Subcutaneous abdominal adipose tissue (tissue), 5 donors: ENCODE measurements around the gene FGFRL1.

ENCODE experiments used
- H3K27ac ChIP-seq: one replicate; pipeline ENCODE4 v1.7.0; 2013; ENCODE audit warnings: low read depth, mild to moderate bottlenecking, inconsistent platforms, low read length, moderate library complexity
- H3K27me3 ChIP-seq, 5 donors: one replicate each; pipeline ENCODE4 v1.7.0; 2013; ENCODE audit warnings: low read length in 5 of 5, inconsistent platforms in 1 of 5; ENCODE audit not compliant: control insufficient read depth in 5 of 5, insufficient read depth in 4 of 5
- H3K36me3 ChIP-seq, 5 donors: one replicate each; pipeline ENCODE4 v1.7.0; 2013; ENCODE audit warnings: low read length in 5 of 5; ENCODE audit not compliant: control insufficient read depth in 5 of 5, insufficient read depth in 5 of 5
- H3K4me1 ChIP-seq, 5 donors: one replicate each; pipeline ENCODE4 v1.7.0; 2013; ENCODE audit warnings: low read length in 5 of 5, mild to moderate bottlenecking in 3 of 5, moderate library complexity in 1 of 5; ENCODE audit not compliant: control insufficient read depth in 5 of 5, insufficient read depth in 5 of 5
- H3K4me3 ChIP-seq, 5 donors: one replicate each; pipeline ENCODE4 v1.7.0; 2013; ENCODE audit warnings: low read length in 5 of 5, low read depth in 1 of 5
- H3K9ac ChIP-seq, 5 donors: one replicate each; pipeline ENCODE4 v1.7.0; 2013; ENCODE audit warnings: low read length in 5 of 5, mild to moderate bottlenecking in 4 of 5, moderate library complexity in 3 of 5
- H3K9me3 ChIP-seq, 5 donors: one replicate each; pipeline ENCODE4 v1.7.0; 2013; ENCODE audit warnings: low read length in 5 of 5; ENCODE audit not compliant: control insufficient read depth in 5 of 5
- donor health status: healthy.
- donor health status: healthy.
- donor health status: healthy.
- donor health status: healthy.
- donor health status: healthy.

Gene FGFRL1

DNA sequence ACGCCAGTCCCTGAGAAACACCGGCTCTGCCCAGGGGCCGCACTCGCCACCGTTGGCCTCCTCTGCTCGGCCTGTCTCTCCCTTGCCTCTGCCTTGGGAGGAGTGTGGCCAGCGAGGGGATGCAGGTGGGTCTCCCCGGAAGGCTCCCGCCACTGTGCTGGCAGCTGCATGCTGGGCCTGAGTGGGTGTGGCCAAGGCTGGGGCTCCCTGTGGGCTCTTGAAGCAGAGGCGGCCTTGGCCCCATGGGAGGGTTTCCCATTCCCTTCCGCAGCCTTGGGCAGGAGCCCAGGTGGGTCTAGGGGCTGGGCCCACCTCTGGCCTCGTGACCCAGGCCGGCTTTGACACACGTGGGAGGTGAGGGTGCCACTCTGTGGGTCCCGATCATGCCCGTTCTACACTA lies 19.1 kb downstream of the FGFRL1 start:
- H3K27me3 ChIP-seq = peaks cover 0 to 37% (median 6%) of the 10 kb centered on the region in 5 donors
- H3K9ac ChIP-seq = no peak overlapping the region
- H3K4me3 ChIP-seq = no peak overlapping the region
- peaks cover 0 to 7% (median 6%) of the 10 kb centered on the region in 5 donors for H3K36me3 ChIP-seq
- peaks cover 0 to 63% (median 22%) of the 10 kb centered on the region in 5 donors for H3K4me1 ChIP-seq
- H3K27ac ChIP-seq = no peak overlapping the region
- no peaks in the 10 kb centered on the region for H3K9me3 ChIP-seq

DNA sequence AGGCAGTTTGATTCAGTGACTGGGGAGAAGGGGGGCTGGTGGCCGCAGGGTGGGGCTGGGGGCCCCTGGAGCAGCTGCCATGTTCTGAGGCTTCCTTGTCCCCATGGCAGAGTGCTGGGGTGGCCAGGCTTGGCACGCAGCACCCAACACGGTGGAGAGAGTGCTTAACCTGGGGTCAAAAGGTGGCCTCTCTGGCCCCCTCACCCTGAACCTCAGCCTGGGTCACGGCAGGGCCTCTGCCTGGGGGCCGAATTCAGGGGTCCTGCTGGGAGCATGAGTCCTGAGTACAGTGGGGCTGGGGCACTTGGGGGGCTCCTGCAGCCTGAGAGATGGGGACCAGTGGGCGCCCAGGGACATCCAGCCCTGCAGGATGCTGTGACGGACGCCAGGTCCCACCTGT lies 19.9 kb downstream of the FGFRL1 start:
- no peak overlapping the region for H3K27ac ChIP-seq
- no peaks in the 10 kb centered on the region for H3K36me3 ChIP-seq
- H3K4me3 ChIP-seq = no peak overlapping the region
- H3K9me3 ChIP-seq = no peaks in the 10 kb centered on the region
- H3K4me1 ChIP-seq = peaks cover 0 to 66% (median 25%) of the 10 kb centered on the region in 5 donors
- H3K27me3 ChIP-seq = peaks cover 0 to 37% (median 6%) of the 10 kb centered on the region in 5 donors
- no peak overlapping the region for H3K9ac ChIP-seq

DNA sequence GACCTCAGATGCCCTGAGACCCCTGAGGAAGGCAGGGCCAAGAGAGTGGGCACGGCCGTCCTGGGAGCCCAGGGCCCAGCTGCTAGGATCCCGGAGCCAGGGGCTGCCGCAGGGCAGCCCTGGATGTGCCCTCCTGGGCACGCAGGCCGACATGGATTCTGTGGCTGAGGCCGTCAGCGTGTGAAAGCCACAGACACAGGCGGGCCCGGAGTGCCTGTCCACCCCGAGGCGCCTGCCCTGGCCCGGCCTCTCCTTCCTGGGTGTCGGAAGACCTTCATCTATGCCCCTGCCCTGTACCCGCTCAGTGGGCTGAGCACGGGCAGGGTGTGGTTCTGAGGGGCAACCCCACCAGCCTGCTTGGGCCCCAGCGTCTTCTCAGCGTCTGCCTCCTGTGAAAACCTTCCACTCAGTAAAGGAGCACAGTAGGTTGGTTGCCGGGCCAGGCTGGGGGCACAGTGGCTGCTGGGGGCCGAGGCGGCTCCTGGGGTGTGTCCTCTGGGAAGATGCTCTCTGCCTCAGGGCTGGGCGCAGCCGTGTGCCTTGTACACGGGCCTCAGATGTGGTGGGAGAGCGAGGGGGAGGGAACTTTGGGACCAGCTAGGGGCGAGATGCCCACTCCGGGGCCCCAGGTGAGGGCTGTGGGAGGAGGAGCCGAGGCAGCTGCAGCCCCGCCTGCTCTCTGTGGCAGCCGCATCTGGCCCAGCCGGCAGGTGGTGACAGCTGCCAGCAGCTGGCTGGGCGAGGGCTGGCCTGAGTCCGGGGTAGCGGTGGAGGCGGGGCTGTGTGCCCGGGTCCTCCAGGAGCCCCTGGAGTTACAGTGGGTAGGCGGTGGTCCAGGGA lies 20.8 kb downstream of the FGFRL1 start:
- H3K27me3 ChIP-seq = peaks cover 0 to 37% (median 6%) of the 10 kb centered on the region in 5 donors
- H3K4me1 ChIP-seq = peaks cover 0 to 66% (median 25%) of the 10 kb centered on the region in 5 donors
- H3K9ac ChIP-seq = no peak overlapping the region
- no peaks in the 10 kb centered on the region for H3K9me3 ChIP-seq
- no peak overlapping the region for H3K4me3 ChIP-seq
- H3K27ac ChIP-seq = no peak overlapping the region
- no peaks in the 10 kb centered on the region for H3K36me3 ChIP-seq

DNA sequence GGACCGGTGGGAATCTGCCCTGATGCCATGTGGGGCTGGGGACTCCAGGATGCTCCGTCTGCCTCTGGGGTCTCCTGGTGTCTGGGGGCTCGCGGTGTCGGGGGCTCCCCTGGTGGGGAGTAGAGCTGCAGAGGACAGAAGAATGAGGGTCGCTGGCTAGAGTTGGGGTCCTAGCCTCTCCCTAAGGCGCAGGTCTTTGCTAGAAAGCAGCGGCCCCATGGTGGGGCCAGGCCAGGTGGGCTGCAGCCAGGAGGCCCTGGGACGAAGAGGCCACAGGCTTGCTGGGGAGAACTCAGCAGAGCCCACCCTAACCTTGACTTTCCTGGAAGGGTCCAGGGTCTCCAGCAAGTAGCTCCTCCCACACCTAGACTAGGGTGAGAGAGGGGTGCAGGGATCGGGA lies 21.4 kb downstream of the FGFRL1 start:
- Histone ChIP-seq H3K27me3 (peaks cover 0 to 37% (median 6%) of the 10 kb centered on the region in 5 donors), H3K9me3 (no peaks in the 10 kb centered on the region), H3K4me3 (no peak overlapping the region), H3K36me3 (no peaks in the 10 kb centered on the region), H3K9ac (no peak overlapping the region), H3K27ac (no peak overlapping the region), H3K4me1 (peaks cover 0 to 62% (median 25%) of the 10 kb centered on the region in 5 donors)

DNA sequence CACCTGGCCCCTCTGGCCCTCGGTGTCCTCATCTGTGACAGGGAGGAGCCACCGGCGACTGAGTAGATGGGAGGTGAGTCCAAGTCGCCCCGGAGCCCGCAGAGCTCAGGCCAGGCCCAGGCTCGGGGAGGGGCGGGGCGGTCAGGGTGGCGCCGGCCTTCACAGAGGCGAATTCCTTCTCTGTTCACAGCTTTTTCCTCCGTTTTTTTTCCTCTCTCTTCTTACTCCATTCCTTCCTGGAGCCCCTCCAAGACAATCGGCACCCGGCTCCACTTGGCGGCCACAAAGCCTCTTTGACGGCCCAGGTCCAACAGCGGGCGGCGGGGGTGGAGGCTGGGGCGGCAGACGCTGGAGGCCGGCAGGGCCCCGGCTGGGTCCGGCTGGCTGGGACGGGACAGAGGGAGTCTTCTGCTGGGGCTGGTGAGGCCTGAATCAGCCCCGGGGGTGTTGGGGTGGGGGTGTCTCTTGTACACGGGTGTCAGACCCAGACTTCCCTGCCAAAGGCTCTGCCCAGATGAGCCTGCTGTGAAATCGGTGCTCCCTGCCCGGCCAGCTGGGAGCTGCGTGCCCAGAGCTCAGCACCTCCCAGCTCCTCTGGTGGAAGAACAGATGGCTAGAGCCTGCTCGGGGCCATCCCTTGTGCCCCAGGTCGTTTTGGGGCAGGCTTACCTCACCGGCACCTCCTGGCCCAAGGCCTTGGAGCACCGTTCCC lies 22.6 kb downstream of the FGFRL1 start:
- peak overlapping the region in 2 of 5 donors; percentile 12 to 23 for H3K4me3 ChIP-seq
- H3K9ac ChIP-seq = peak overlapping the region in 2 of 5 donors; percentile 28 to 52
- peaks cover 0 to 28% (median 6%) of the 10 kb centered on the region in 5 donors for H3K27me3 ChIP-seq
- no peaks in the 10 kb centered on the region for H3K9me3 ChIP-seq
- no peaks in the 10 kb centered on the region for H3K36me3 ChIP-seq
- peaks cover 0 to 57% (median 25%) of the 10 kb centered on the region in 5 donors for H3K4me1 ChIP-seq
- peak overlapping the region; percentile 60 for H3K27ac ChIP-seq

DNA sequence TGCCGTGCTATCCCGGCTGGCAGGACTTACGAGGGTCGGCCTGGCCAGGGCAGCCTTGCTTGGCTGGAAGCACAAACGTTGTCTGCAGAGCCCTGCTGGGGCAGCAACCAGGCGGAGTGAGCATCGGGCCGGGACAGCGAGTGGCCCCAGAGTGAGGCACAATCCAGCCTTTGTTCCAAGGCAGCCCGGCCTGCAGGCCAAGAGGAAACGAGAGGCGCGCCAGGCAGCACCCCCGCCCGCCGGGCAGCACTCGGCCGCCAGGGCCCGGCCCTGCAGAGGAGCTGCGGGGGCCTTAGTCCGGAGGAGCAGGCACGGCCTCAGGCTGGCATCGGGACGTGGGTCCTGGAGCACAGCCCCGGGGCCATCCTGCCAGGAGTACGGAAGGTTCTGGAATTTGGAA lies 24.1 kb downstream of the FGFRL1 start:
- Histone ChIP-seq H3K4me1 (peaks cover 3 to 65% (median 39%) of the 10 kb centered on the region in 5 donors), H3K9ac (no peak overlapping the region), H3K27me3 (peaks cover 0 to 30% (median 2%) of the 10 kb centered on the region in 5 donors), H3K9me3 (no peaks in the 10 kb centered on the region), H3K4me3 (no peak overlapping the region), H3K27ac (peak overlapping the region; percentile 60), H3K36me3 (no peaks in the 10 kb centered on the region)

DNA sequence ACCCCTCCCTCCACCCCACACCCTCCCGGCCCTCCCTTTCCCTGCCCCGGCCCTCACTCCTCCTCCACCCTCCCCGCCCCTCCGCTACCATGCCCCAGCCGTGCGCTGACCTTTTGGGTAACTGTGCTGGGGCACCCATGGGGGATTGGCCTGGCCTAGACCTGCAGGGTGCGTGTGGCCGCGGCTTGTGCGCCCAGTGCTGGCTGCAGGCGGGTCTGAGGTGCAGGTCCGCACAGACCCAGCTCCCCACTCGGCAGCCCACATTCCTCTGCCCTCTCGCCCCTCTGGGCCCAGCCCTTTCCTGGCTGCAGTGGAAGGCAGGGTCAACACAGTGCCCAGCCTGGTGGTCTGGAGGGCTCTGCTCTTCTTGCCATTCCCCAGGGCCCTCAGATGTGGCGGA lies 24.7 kb downstream of the FGFRL1 start:
- Histone ChIP-seq H3K27ac (no peak overlapping the region), H3K9ac (no peak overlapping the region), H3K27me3 (peaks cover 0 to 30% (median 2%) of the 10 kb centered on the region in 5 donors)

DNA sequence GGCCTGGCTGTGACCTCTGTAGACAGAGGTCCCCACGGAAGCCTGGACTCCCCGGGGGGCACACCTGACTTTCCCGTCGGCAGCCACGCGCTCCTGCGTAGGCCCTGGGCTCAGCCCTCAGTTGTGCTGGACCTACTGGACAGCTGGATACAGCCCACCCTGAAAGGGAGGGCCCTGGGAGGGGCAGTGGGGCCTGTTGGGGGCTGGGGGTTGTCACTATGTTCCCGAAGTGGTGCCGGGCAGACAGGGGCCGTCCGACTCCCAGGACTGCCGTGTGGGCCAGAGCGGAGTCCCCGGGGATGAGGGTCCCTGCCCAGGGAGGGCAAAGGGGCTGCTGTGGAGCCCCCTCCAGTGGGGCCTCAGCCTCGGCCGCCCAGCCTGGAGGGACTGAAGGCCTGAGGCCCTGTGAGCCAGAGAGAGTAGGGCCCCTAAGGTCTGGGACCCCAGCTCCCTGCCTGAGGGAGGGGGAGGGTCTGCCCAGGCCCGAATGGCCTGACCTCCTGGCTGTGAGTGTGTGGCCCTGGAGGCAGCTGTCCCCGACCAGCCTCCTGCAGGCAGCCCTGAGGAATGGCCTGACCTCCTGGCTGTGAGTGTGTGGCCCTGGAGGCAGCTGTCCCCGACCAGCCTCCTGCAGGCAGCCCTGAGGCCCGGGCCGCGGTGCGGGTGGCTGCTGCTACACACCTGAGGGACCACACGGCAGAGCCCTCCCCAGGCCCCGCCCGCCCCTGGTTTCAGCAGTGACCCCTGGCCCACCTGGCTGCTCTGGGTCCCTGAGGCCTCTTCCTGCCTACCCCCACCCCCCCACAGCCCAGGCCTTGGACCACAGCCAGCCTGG lies 25.8 kb downstream of the FGFRL1 start:
- H3K27ac ChIP-seq = no peak overlapping the region
- no peak overlapping the region for H3K4me3 ChIP-seq
- H3K9ac ChIP-seq = no peak overlapping the region
- no peaks in the 10 kb centered on the region for H3K36me3 ChIP-seq
- H3K27me3 ChIP-seq = peaks cover 2 to 29% (median 11%) of the 10 kb centered on the region in 5 donors
- peaks cover 3 to 75% (median 54%) of the 10 kb centered on the region in 5 donors for H3K4me1 ChIP-seq
- no peaks in the 10 kb centered on the region for H3K9me3 ChIP-seq

More for the DNA sequence above, 24.7 kb downstream of the FGFRL1 start:
- H3K4me1 ChIP-seq = peaks cover 3 to 65% (median 44%) of the 10 kb centered on the region in 5 donors
- no peak overlapping the region for H3K4me3 ChIP-seq
- H3K9me3 ChIP-seq = no peaks in the 10 kb centered on the region
- no peaks in the 10 kb centered on the region for H3K36me3 ChIP-seq

DNA sequence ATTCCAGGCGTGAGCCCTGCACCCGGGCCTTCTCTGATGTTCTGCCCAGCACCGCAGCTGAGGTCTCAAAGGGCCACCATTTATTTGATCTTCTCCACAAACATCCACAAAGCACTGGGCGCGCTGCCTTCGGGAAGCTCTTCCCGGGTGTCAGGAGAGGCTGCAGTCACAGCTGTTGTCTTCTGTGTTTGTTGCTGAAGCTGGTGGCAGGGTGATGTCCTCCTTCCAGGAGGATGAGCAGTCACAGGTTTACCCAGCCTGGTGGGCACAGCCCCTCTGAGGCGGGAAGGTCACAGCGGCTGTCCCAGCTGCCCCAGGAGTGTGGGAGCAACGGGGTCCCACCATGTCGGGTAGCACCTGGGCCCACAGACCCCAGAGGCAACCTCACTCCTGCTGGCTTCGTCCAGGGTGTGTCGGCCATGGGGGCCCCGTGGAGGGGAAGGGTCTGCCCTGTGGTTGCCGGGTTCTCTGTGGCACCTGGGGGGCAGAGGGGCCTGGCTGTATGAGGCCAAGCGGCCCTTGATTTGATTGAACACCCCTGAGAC lies 27.6 kb downstream of the FGFRL1 start:
- H3K27ac ChIP-seq = peak overlapping the region; percentile 41
- peaks cover 6 to 70% (median 52%) of the 10 kb centered on the region in 5 donors for H3K4me1 ChIP-seq
- no peaks in the 10 kb centered on the region for H3K36me3 ChIP-seq
- peaks cover 7 to 28% (median 18%) of the 10 kb centered on the region in 5 donors for H3K27me3 ChIP-seq
- H3K9me3 ChIP-seq = no peaks in the 10 kb centered on the region
- no peak overlapping the region for H3K9ac ChIP-seq
- no peak overlapping the region for H3K4me3 ChIP-seq
